Rectal smooth muscle tissue (tissue), 1 donor: ENCODE data around the gene ANO10.

Experiments
- H3K27ac ChIP-seq: one replicate; pipeline ENCODE4 v1.7.0; 2013; ENCODE audit warnings: low read depth, low read length, inconsistent platforms
- H3K27me3 ChIP-seq: one replicate; pipeline ENCODE4 v1.7.0; 2013; ENCODE audit warnings: low read length; ENCODE audit not compliant: control insufficient read depth, insufficient read depth
- H3K36me3 ChIP-seq: one replicate; pipeline ENCODE4 v1.7.0; 2013; ENCODE audit warnings: low read length; ENCODE audit not compliant: control insufficient read depth, insufficient read depth
- H3K4me1 ChIP-seq: one replicate; pipeline ENCODE4 v1.7.0; 2013; ENCODE audit warnings: low read length; ENCODE audit not compliant: control insufficient read depth, insufficient read depth
- H3K4me3 ChIP-seq: one replicate; pipeline ENCODE4 v1.7.0; 2013; ENCODE audit warnings: low read length
- H3K9ac ChIP-seq: one replicate; pipeline ENCODE4 v1.7.0; 2013; ENCODE audit warnings: low read length

ANO10 gene

DNA sequence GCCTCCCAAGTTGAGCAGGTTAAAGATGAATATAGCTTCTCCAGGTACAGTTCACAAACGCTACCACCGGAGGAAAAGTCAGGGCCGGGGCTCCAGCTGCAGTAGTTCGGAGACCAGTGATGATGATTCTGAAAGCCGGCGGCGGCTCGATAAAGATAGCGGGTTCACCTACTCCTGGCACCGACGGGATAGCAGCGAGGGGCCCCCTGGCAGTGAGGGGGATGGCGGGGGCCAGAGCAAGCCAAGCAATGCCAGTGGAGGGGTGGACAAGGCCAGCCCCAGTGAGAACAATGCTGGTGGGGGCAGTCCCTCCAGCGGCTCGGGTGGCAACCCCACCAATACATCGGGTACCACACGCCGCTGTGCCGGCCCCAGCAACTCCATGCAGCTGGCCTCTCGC, 274.0 kb downstream of the ANO10 start:
- Histone ChIP-seq H3K9ac (no peak overlapping the region), H3K27ac (no peak overlapping the region), H3K4me3 (no peak overlapping the region), H3K27me3 (no peaks in the 10 kb centered on the region), H3K4me1 (peaks cover 3% of the 10 kb centered on the region), H3K36me3 (peaks cover 30% of the 10 kb centered on the region)

GRCh38 chr3:43346978-43347749, 274.6 kb downstream of the ANO10 start:
- Histone ChIP-seq H3K27ac (no peak overlapping the region), H3K4me3 (no peak overlapping the region), H3K36me3 (peaks cover 33% of the 10 kb centered on the region), H3K4me1 (peaks cover 3% of the 10 kb centered on the region), H3K9ac (no peak overlapping the region), H3K27me3 (no peaks in the 10 kb centered on the region)

DNA sequence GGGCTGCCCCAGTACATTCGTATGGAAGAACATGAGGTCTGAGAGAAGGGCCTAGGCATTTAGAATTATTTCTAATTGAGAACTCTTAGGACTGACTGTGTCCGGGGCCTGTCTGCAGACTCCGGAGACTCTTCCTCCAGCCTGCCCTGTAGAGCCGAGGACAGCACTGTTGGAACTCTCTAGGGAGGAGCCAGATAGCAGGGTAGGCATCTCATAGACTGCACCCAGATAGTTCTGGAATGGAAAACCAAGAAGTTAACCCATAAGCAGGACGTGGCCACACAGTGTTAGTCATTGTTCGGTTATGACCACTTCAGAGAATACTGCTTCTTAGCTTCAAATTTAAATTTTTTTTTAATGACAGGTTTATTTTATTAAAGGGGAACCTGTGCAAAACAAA, 275.9 kb downstream of the ANO10 start:
- Histone ChIP-seq H3K4me3 (no peak overlapping the region), H3K36me3 (peaks cover 40% of the 10 kb centered on the region), H3K9ac (no peak overlapping the region), H3K4me1 (peaks cover 3% of the 10 kb centered on the region), H3K27ac (no peak overlapping the region), H3K27me3 (no peaks in the 10 kb centered on the region)

DNA sequence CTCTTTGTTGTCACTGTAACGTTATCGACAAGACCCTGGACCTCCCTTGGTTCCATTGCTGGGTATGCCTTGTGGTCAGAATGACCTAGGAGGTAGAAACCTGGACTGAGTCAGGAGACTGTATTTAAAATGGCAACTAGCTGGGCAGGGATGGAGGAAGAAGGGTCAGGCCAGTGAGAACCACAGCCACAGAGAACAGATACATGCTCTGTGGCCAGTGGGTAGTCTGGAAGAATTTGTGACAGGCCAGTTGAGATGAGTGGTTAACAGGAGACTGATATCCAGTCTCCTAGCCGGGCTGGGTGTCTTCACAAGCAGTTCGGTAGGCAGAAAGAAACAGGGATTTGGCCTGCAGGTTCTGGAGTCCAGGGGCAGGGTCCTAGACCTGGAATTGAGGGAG, 276.6 kb downstream of the ANO10 start:
- Histone ChIP-seq H3K4me3 (no peak overlapping the region), H3K27me3 (no peaks in the 10 kb centered on the region), H3K9ac (no peak overlapping the region), H3K27ac (no peak overlapping the region), H3K4me1 (peaks cover 3% of the 10 kb centered on the region), H3K36me3 (peaks cover 46% of the 10 kb centered on the region)

- no peak overlapping the region for H3K27ac ChIP-seq
- no peaks in the 10 kb centered on the region for H3K27me3 ChIP-seq
- peaks cover 3% of the 10 kb centered on the region for H3K4me1 ChIP-seq
- H3K9ac ChIP-seq, result no peak overlapping the region
- H3K4me3 ChIP-seq, result no peak overlapping the region
- peaks cover 45% of the 10 kb centered on the region for H3K36me3 ChIP-seq
Measured at GRCh38 chr3:43344520-43344919, 277.3 kb downstream of the ANO10 start.

DNA sequence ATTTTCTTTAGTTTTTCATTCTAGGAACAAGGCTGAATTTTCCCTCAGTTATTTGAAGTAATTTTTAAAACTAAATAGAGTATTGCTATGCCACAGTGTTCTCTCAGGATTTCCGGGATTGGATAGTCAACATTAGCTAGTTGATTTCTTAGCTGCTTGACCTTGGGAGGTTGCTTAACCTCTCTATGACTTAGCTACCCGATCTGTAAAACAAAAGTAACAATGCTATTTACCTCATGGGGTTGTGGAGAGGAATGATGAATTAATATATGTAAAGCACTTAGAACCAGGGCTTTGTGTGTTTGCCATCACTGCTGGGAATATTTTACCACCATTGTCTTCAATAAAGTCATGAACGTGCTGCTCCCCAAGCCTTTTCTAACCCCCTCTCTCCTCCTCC, 278.0 kb downstream of the ANO10 start:
- Histone ChIP-seq H3K9ac (no peak overlapping the region), H3K27me3 (no peaks in the 10 kb centered on the region), H3K27ac (no peak overlapping the region), H3K36me3 (peaks cover 48% of the 10 kb centered on the region), H3K4me1 (peaks cover 3% of the 10 kb centered on the region), H3K4me3 (no peak overlapping the region)

DNA sequence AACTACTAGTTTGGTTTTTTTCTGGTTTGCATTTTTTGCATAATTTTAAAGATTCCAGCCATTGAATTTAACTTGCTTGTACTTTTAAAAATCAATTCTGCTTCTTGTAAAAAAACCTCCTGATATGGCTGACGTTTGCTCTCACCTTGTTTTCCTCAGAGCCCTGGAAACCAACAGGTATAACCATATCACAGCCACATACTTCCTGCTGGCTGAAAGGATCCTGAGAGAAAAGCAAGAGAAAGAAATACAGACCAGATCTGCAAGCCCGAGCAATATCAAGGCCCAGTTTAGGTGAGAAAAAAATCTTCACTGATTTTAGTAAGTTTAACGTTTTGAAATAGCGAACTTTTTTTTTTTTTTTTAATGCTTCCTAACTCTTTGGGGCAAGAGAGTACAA, 278.6 kb downstream of the ANO10 start:
- Histone ChIP-seq H3K36me3 (peaks cover 47% of the 10 kb centered on the region), H3K9ac (no peak overlapping the region), H3K27me3 (no peaks in the 10 kb centered on the region), H3K27ac (no peak overlapping the region), H3K4me1 (peaks cover 3% of the 10 kb centered on the region), H3K4me3 (no peak overlapping the region)

DNA sequence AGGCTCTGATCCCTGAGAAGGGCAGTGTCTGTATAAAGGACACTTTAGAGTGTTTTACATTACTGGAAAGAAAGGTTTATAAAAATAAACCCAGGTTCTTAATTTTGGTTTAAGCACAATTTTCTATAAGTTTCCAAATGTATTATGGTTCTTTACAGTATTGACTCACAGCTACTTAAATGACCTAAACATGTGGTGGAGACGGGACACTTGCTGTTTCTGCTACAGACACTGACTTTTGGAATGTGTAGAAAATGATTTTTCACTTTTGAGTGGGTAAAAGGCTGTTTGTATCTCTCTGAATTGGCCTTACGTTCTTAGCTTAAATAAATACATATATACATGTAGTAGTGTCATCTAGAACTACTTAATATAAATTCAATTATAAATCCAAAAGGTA, 280.0 kb downstream of the ANO10 start:
- Histone ChIP-seq H3K27ac (no peak overlapping the region), H3K27me3 (no peaks in the 10 kb centered on the region), H3K9ac (no peak overlapping the region), H3K4me1 (peaks cover 3% of the 10 kb centered on the region), H3K36me3 (peaks cover 45% of the 10 kb centered on the region), H3K4me3 (no peak overlapping the region)

DNA sequence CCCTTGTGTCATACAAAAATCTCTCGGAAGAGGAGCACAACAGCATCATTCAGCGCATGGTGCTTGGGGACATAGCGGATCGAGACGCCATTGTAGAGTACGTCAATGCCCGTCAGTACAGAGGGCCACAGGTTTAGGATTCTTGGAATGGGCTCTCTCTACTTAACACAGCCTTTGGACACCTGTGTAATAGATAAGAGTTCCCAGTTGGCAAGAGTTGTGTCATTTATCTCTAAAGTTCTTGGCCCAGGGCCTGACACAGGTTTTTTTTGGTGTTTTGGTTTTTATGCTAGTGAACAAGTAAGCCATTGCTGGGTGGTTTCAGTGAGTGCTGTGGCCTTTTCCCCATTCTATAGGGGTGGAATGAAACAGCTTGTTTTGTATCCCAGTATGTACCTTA, 281.4 kb downstream of the ANO10 start:
- H3K27ac ChIP-seq, result no peak overlapping the region
- peaks cover 47% of the 10 kb centered on the region for H3K36me3 ChIP-seq
- H3K27me3 ChIP-seq, result no peaks in the 10 kb centered on the region
- H3K9ac ChIP-seq, result no peak overlapping the region
- H3K4me1 ChIP-seq, result peaks cover 3% of the 10 kb centered on the region
- no peak overlapping the region for H3K4me3 ChIP-seq

GRCh38 chr3:43338295-43338694, 283.5 kb downstream of the ANO10 start:
- H3K27ac ChIP-seq, result no peak overlapping the region
- H3K4me3 ChIP-seq, result no peak overlapping the region
- H3K36me3 ChIP-seq, result peaks cover 39% of the 10 kb centered on the region
- no peak overlapping the region for H3K9ac ChIP-seq
- no peaks in the 10 kb centered on the region for H3K4me1 ChIP-seq
- H3K27me3 ChIP-seq, result no peaks in the 10 kb centered on the region

DNA sequence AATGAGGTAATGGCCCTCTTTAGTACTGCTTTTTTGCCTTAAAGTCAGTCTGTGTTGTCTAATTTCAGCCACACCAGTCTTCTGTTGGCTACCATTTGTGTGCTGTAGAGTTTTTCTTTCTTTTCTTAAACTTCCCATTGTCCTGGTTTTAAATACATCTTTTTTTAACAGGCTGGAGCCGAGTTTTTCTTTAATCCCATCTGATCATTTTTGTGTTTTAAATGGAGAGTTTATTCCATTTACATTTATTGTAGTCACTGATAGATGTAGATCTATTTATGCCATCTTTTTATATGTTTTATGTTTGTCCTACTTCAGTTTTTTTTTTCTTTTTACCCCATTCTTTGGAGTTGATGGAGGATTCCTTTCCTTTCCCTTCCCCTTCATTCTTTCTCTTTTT, 286.0 kb downstream of the ANO10 start:
- no peak overlapping the region for H3K27ac ChIP-seq
- no peak overlapping the region for H3K9ac ChIP-seq
- no peaks in the 10 kb centered on the region for H3K4me1 ChIP-seq
- H3K36me3 ChIP-seq, result peaks cover 27% of the 10 kb centered on the region
- no peak overlapping the region for H3K4me3 ChIP-seq
- H3K27me3 ChIP-seq, result no peaks in the 10 kb centered on the region

DNA sequence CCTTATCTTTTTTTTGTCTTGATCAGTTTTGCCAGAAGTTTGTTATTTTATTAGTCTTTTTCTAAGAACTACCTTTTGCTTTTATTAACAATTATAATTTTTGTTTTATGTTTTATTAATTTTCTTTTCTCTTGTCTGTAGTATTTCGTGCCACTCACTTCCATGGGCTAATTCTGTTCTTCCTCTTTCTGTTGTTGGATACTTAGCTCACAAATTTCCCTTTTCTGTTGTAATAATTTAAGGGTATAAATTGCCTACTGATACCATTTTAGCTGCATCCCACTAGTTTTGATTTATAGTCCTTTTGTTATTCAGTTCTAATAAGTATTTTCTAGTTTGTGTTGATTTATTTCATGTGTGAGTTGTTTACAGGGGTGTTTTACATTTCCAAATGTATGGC, 286.8 kb downstream of the ANO10 start:
- Histone ChIP-seq H3K9ac (no peak overlapping the region), H3K36me3 (peaks cover 20% of the 10 kb centered on the region), H3K27me3 (no peaks in the 10 kb centered on the region), H3K4me3 (no peak overlapping the region), H3K27ac (no peak overlapping the region), H3K4me1 (no peaks in the 10 kb centered on the region)

DNA sequence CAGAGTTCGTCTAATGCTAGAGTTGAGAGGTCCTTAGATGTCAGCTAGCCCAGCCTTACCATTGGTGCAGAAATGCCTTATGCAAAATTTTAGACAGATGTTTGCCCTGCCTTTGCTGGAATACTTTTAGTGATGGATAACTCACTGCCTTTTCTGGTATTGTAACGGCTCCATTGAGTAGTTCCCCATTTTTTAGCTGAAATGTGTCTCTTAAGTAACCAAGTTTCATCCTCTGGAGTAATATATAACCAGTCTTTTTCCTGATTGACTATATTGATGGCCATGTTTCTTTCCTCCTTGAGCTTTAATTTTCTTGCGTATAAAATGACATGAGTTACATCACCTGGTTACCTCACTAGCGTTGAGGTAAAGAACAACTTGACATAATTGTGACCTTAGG, 290.4 kb downstream of the ANO10 start:
- no peak overlapping the region for H3K4me3 ChIP-seq
- H3K9ac ChIP-seq, result no peak overlapping the region
- no peaks in the 10 kb centered on the region for H3K27me3 ChIP-seq
- peaks cover 4% of the 10 kb centered on the region for H3K4me1 ChIP-seq
- H3K36me3 ChIP-seq, result peaks cover 3% of the 10 kb centered on the region
- no peak overlapping the region for H3K27ac ChIP-seq
